Measurements from ENCODE around the gene PARP6.

The PARP6 gene

GRCh38 chr15:72230197-72231065 lies 41.9 kb downstream of the PARP6 start:
- peak; percentile 52 for DNase-seq

- DNase-seq = no peak
These were observed 42.5 kb downstream of the PARP6 start for GRCh38 chr15:72229947-72230196.

GRCh38 chr15:72229076-72229946 lies 43.0 kb downstream of the PARP6 start:
- DNase-seq = no peak

- no peak for DNase-seq
These were observed 44.6 kb downstream of the PARP6 start for GRCh38 chr15:72227720-72228119.

- no peak for DNase-seq
These were observed 45.2 kb downstream of the PARP6 start for GRCh38 chr15:72227192-72227586.

- no peak for DNase-seq
These were observed 49.1 kb downstream of the PARP6 start for GRCh38 chr15:72223278-72223677.

- DNase-seq = no peak
These were observed 50.0 kb downstream of the PARP6 start for GRCh38 chr15:72222393-72222792.

- no peak for DNase-seq
These were observed 51.7 kb downstream of the PARP6 start for GRCh38 chr15:72220687-72221086.

GRCh38 chr15:72217216-72217615 lies 55.1 kb downstream of the PARP6 start:
- no peak for DNase-seq

GRCh38 chr15:72216079-72216478 lies 56.3 kb downstream of the PARP6 start:
- no peak for DNase-seq

- DNase-seq = no peak
These were observed 64.7 kb downstream of the PARP6 start for GRCh38 chr15:72207558-72208085.

GRCh38 chr15:72206677-72207000 lies 65.7 kb downstream of the PARP6 start:
- no peak for DNase-seq

GRCh38 chr15:72205896-72206676 lies 66.3 kb downstream of the PARP6 start:
- no peak for DNase-seq

- no peak for DNase-seq
These were observed 67.1 kb downstream of the PARP6 start for GRCh38 chr15:72205273-72205672.

GRCh38 chr15:72203507-72203837 lies 68.9 kb downstream of the PARP6 start:
- DNase-seq = peak; percentile 96

- peak; percentile 51 for DNase-seq
These were observed 69.4 kb downstream of the PARP6 start for GRCh38 chr15:72202801-72203506.

GRCh38 chr15:72202302-72202701 lies 70.1 kb downstream of the PARP6 start:
- no peak for DNase-seq

GRCh38 chr15:72201391-72201921 lies 70.9 kb downstream of the PARP6 start:
- no peak for DNase-seq

- no peak for DNase-seq
These were observed 71.7 kb downstream of the PARP6 start for GRCh38 chr15:72200395-72201237.

- peak; percentile 24 for DNase-seq
These were observed 72.6 kb downstream of the PARP6 start for GRCh38 chr15:72199721-72200212.

GRCh38 chr15:72199205-72199515 lies 73.2 kb downstream of the PARP6 start:
- DNase-seq = no peak
